GM19025 (cell line): ENCODE results near the gene TFCP2L1.

Experiments
- ATAC-seq: cut with Tn5 transposase; IDR thresholded peaks from one replicate; pipeline ENCODE4 v1.9.1; 2021; ENCODE audit warnings: mild to moderate bottlenecking, low read depth, moderate library complexity; ENCODE audit not compliant: unreplicated experiment

Gene TFCP2L1

GRCh38 chr2:121185111-121185510 is 99.9 kb downstream of the TFCP2L1 start:
- no peak for ATAC-seq

GRCh38 chr2:121184248-121184862 is 100.6 kb downstream of the TFCP2L1 start:
- ATAC-seq: no peak

- ATAC-seq: no peak
Measured at GRCh38 chr2:121182520-121182919, 102.5 kb downstream of the TFCP2L1 start.

GRCh38 chr2:121179467-121179866 is 105.5 kb downstream of the TFCP2L1 start:
- no peak for ATAC-seq

GRCh38 chr2:121178730-121179129 is 106.3 kb downstream of the TFCP2L1 start:
- ATAC-seq: no peak

GRCh38 chr2:121177896-121178295 is 107.1 kb downstream of the TFCP2L1 start:
- ATAC-seq: no peak

GRCh38 chr2:121175326-121175725 is 109.7 kb downstream of the TFCP2L1 start:
- no peak for ATAC-seq

GRCh38 chr2:121173806-121174205 is 111.2 kb downstream of the TFCP2L1 start:
- no peak for ATAC-seq

- no peak for ATAC-seq
Measured at GRCh38 chr2:121173112-121173511, 111.9 kb downstream of the TFCP2L1 start.

- ATAC-seq: no peak
Measured at GRCh38 chr2:121172456-121172855, 112.5 kb downstream of the TFCP2L1 start.

- no peak for ATAC-seq
Measured at GRCh38 chr2:121171625-121172119, 113.3 kb downstream of the TFCP2L1 start.

- no peak for ATAC-seq
Measured at GRCh38 chr2:121170577-121170976, 114.4 kb downstream of the TFCP2L1 start.

GRCh38 chr2:121167411-121167810 is 117.6 kb downstream of the TFCP2L1 start:
- no peak for ATAC-seq
